NCI-H774 (cell line): ENCODE data around the gene SLC8A1.

Experiments used
- DNase-seq: peaks from one replicate; lab custom pipeline; 2025; lab: John Stamatoyannopoulos, UW

Gene SLC8A1

DNA sequence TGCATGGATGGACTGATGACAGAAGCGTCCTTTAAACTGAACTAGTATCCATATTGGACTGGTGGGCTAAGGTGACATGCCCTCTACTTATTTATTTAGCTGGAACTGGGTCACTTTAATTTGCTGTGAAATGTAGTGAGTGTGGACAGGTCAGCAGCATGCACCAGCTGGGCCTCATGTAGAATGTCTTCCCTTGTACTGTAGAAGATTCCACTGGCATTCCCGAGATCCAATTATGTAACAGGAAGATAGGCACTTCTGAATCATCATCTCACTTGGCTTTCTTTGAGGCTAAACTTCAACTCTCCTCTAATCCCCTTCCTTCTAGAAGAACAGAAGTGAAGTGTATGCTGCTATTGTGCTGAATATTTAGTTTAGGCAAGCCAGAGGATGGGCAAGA lies 296.2 kb downstream of the SLC8A1 start:
- no peak for DNase-seq

DNA sequence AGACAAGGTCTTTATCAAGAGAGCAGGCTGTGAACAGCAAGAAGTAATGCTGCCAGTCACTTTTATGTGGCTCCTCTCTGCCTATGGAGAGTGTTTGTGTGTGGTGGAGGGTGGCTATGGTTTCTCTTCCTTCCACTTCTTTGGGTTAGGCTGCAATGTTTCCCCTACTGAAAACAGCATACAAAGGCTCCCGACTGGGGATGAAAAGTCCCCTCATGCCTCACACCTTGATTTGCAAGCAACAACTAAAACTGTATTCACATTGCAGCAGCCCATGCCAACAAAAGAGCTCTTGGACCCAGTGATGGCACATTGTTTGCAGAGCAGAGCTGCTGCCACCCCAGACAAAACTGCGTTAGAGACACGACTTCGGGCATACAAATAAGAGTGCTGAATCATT lies 301.6 kb downstream of the SLC8A1 start:
- no peak for DNase-seq

DNA sequence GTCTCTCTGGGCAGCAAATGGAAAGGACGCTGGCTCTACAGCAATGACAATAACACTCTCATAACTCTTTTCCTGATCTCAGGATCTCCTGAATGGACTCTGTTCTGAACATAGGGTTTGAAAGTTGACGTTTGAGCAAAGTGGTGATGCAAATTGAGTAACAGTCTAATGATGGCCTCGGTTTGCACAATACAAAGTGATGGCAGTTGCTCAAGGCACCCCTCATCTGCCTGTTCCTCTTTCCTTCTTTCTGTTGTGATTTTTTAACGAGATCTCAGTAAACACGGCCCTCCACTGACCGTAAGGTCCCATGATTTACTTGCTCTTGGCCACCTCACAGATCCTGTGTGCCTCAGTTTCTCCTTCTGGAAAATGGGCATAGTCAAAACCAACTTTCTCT lies 303.6 kb downstream of the SLC8A1 start:
- DNase-seq: no peak

DNA sequence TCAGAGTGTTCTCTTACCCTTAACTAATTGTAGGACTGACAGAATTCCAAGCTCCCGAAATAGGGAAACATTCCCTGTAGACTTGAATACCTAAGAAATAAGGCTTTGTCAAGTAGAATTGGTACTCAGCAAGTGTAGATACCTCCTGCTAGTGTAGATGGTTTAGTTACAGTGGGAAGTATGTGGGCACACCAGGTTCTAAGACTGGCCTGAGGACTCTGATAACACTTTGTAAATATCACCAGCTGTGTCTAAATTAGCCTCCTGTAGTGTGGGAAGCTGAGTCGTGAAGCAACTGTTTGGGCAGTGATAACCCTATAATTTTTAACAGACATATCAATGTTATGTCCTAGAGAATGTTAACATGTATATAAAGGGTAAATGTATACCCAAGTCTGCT lies 304.5 kb downstream of the SLC8A1 start:
- DNase-seq: no peak

DNA sequence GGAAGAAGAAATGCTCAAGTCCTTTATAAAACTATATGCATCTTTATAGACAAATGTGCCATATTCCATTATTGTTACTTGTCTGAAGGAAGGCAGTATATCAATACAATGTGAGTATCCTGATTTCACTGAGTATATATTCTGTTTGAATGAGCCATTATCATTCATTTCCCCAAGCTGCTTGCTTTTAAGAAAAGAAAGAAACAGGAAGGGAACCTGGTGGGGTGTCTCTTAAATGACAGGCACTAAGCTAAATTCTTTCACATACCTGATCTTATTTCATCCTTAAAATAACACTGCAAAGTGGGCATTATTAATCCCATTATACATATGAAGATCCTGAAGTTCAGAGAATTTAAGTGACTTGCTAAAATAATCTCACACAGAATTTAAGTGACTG lies 307.9 kb downstream of the SLC8A1 start:
- no peak for DNase-seq

DNA sequence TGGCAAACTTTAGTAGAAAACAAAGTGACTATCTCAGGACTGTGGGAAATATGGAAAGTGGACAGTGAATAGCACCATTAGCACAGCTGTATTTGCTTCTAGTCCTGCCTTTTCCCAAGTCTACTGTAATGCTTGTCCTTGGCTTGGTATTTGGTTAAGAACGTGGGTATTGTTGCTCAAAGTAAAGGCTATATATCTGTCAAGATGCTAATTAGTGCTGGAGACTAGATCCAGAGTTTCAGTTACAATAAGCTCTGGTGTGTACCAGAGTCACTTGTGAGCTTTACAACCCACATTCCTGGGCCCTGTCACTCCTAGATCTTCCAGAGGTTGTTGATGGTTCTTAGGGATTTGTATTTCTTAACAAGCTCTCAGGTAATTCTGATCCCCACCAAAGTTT lies 313.6 kb downstream of the SLC8A1 start:
- DNase-seq: no peak

DNA sequence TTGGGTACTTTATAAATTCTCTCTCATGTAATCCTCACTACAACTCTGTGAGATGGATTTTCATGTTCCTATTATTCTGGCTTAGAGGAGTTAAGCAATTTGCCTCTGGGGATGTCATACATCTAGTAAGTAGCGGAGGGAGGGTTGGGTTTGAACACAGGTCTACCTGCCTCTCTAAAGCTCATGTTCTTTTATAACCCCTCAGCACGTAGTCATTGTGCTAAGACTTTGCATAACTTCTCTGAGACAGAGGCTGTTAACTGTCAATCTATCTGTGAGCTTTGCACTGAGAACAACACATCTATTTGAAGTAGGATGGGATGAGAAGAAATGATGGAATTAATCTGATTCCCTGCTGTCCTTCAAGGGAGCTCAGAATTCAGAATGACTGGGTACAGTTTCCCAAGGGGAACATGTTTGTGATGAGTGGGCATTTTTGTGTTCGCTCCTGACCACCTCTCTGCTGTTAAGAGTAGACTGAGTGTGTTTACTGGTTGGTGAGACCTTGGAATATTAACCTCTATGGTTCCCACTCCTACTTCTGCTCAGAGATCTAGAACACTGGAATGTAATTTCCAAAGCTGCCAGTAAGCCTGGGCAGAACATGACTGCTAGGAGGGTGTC lies 320.7 kb downstream of the SLC8A1 start:
- DNase-seq: no peak

DNA sequence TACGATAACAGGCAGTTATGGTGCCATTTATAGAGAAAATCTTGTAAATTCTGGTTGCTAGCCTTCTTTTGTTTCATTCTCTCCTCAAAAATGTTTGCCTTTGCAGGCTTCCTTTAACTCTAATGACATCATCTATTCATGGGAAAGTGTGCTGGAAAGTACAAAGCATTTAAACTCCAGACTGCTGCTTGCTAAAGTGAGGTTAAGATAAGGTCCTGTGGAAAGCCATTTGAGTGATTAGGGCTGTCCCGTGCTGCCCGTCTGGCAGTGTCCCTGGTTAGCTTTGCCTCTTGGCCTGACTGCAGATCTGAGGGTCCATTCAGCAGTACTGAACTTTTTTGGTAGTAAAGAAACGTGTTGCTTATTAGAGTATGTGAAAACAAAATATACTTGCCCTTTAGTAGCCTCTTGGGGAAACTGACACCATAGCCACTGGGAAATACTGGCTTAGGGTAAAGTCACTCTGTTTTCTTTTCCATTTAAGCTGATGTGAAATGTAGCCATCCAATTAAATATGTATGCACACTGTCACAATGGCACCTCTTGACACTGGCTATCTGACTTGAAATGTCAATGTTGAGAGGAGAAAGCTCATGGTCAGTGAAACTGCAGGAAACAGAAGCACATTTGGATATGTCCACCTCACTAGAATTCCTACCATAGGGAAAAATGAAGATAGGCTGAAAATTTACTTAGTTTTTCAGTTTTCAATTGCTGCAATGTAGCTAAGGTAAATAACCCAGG lies 321.5 kb downstream of the SLC8A1 start:
- DNase-seq: no peak

DNA sequence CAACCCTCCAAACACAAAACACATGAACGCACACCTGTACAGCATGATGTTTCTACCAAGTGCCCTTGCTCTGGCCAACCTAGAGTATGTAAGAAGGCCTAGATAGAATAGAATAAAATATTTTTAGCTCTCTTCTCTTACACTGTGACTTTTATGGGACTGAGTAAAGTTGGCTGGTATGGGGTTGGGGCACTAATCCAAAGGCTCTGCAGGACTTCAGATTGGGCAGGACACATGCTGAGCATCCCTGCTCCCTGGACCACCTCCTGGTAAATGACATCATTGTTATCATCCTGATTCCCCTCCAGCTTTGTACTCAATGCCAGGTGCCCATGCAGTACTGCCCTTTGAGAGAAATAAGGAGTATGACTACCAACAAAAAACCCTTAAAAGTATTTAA lies 322.2 kb downstream of the SLC8A1 start:
- no peak for DNase-seq

DNA sequence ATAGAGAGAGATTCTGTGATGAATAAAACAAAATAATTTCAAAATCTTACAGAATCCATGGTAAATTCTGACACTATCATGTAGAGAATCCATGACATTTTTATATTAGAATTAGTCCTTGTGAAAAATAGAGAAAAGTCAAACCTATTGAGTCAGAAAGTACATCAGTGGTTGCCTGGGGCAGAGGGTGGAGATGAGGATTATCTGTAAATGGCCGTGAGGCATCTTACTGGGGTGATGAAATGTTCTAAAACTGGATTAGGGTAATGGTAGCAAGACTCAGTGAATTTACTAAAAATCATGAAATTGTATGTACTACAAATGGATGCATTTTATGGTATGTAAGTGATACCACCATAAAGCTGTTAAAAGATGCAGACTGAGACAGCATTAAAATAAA lies 323.1 kb downstream of the SLC8A1 start:
- DNase-seq: no peak

DNA sequence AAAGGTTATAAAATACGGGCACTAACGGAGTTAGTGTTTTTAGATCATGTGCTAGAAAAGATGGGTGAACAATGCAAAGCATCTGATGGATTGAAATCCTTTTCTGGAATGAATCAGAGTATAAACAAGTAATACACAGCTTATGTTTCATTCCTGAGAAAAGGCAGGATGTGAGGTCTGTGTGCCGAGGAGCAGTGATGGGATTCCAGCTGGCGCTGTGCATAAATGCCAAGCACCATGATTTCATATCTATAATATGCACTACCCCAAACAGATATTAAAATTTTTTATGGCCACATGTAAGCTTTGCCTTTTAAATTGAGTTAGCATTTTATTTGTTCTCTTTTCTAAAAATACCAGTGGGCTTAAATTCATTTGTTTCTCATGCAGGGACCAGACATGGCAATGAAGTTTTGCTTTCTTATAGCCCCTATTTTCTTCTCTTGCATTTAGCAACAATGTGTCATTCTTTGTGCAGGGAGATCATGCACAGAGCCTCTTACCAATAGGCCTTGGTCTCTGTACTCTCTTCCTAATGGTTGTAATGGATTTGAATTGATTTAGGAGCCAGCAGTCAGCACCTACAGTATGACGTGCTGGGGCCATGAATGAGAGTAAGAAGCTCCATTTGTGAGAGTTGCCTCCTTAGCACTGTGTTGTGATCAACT lies 323.9 kb downstream of the SLC8A1 start:
- DNase-seq: no peak

DNA sequence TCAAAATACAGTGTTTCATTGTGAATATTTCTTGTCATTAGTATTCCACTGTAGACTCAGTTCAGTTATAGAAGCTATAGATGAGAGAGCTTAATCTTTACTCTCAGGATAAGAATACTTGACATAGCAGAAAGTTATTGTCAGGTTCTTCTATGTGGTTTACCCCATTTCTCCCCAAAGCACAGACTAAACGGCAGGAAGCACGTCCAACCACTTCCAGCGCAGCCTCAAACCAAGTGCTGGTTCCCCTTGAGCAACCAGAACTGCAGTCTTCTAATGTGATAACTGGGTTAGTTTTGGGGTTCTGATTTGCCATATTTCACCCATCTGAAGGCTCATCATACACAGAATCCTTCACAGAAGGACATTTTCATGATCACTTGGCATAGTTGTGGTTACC lies 324.7 kb downstream of the SLC8A1 start:
- no peak for DNase-seq

DNA sequence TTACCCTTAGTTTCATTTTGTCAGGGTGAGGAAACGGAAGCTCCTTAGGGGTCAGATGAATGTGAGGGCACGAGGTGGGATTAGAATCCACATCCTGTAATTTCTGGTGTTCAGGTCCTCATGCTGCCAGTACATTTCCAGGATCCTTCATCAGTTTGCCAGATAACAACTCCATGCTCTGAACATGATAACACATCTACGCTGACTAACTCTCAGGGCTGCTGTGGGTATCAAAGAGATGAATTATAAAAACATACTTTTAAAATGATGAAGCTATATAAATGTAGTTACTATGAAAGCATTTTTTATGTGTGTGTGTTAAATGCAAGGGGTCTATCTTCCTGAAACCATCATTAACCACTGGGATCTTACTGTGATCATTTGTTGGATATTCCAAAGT lies 325.9 kb downstream of the SLC8A1 start:
- no peak for DNase-seq

DNA sequence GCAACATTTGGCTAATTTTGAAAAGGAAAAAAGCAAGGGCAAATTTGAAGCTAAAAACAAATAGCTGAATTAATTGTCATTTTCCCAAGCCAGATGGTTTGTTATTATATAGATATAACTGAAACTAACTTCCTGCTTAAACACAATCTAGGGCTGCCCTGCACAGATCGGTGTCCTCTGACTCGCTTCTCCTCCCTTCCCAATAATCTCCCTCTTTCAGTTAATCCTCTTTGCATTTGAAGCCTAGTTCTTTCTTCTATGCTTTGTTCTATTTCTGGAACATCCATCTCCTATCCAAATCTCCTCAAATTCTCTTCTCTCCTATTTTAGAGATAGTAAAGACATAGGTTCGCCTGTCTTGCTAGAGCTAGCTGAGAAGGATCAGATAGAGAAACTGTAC lies 328.1 kb downstream of the SLC8A1 start:
- no peak for DNase-seq

DNA sequence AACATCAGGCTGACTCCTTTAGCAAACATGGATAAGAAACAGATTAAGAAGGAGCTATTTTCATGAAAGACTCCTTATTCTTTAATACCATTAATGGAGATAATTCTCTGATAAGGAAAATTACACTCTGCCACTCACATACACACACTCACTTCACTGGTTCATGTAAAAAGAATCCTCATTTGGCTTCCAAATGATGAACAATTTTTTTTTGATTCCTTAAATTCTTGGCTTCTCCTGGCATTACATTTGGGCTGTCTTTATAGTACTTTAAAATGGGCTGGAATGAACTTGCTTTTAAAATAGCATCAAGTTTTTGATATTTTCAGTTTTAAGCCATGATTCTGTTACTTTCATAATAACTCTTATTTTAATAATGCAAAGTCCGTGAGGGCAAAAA lies 328.6 kb downstream of the SLC8A1 start:
- no peak for DNase-seq

DNA sequence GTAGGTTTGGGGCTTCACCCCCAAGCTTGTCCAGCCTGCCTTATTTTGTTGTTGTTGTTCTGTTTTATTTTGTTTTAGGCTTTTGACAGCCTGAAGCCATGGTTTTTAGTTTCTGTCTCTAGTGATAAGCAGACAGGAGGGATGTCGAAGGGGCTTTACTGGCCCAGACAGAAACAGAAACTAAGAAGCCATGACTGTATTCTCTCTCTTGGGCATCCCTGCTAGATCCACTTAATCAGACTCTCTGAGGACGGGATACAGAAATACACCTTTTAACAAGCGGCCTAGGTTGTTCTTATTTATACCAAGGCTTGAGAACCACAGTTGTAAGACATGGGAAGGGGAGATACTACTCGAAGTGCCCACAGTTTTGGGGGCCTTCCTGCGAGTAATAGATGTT lies 330.9 kb downstream of the SLC8A1 start:
- DNase-seq: no peak

DNA sequence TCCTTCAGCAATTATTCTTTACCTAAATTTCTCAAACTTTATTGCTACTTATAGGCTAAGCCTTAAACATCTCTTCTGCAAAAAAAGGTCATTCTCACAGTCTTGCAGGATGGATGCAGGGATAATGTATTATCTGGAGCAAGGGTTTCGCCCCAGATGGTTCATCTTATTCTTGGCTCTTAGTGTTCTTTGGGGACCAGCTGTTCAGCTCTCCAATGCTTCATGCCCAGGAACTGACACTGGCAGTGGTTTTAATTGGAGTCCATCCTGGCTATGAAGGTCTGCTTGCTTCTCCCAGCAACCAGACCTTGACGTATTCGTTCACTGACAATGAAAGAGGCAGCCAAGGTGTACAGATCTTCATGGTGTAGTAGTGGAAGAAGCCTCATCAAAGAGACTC lies 331.9 kb downstream of the SLC8A1 start:
- DNase-seq: no peak

DNA sequence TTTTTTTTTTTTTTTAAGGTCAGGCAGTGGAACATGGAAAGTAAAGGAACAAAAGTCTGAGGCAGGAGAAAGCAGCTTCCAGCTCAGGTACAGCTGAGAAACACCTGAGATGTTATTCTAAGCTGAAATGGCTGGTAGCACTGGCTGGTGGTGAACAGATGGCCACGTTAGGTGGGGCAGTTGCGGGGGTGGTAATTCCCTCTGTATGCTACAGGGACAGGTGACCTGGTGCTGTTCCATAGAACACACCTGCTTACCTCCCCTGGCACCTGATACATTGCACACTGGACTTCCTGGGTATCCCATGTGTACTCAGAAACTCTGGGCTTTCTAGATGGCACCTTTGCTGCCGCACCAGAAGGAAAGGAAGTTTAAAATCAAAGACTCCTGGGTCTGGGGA lies 333.3 kb downstream of the SLC8A1 start:
- DNase-seq: peak; percentile 42

DNA sequence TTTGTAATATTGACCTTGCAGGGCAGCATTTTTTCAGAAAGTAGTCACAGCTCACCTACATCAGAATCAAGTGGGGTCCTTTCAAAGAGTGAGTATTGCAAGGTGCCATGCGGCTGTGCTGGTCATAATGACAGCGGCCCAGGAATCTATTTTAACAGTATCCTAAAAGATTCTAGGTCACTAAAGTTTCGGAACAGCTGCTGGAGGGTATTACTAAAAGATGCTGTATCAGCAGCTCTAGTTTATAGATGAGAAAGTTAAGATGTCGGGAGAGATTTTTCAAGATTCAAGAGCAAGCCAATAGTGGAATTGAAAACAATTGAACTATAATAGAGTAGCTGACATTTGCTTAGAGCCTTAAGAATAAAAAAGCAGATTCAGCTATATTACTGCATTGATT lies 336.0 kb downstream of the SLC8A1 start:
- no peak for DNase-seq

DNA sequence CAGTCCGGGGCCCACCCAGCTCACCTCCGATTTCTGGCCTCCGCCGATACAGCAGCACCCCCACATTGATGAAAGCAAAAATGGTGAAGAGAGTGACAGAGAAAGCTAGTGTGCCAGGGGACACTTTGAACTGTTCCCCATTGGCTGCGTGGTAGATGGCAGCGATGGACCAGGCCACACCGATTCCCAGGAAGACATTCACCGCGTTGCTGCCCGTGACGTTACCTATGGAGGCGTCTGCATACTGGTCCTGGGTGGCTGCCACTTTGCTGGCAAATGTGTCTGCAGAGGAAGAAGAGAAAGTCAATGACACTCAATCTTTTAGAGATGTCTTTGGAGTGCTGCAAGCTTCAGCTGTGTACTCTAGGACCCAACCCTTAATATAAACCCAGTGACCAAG lies 336.5 kb downstream of the SLC8A1 start:
- no peak for DNase-seq

DNA sequence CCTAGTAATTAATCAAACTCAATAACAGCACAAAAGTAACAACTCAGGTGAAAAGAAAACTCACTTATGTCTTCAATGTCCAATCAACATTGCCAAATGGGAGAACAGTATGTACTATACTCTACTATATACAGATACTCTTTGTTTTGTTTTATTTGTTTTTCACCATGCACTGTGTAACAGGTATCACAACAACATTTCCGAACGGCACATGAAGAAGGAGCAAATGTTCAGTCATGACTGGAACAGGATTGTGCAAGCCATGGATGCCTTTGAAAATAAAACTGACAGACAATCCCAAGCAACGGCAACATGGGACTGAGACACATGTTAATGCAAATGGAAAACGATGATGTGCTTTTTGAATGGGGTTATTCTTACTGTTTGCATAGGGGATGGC lies 337.9 kb downstream of the SLC8A1 start:
- DNase-seq: no peak

DNA sequence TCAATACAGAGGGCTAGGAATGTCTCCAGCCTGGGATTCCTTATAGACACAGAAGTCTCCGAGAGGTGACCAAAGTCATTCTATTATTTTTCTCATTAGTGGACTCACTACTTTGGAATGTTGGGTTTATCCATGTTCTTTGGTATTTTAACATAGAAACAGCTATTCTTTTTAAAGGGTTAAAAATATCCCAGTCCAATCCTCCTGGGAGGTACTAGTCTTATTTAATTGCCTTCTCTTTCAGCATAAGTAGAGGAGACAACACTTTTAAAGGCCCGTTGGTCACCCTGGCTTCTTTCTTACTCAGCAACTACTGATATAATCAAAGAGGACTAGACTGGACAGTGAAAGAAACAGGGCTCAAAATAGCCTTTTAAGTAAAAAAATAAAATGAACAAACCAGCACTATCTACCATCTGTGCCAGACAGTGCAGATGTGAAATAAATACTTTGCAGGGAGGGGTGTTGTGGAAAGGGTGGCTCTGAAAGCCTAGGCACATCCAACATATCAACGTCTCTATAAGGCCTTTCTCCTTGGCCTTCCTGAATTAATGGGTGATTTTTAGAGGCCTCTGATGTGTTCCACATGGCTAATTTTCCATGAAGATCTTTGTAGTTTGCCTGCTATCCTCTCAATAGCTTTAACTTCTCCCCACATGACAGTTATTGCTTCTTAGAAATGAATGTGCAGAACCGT lies 338.5 kb downstream of the SLC8A1 start:
- no peak for DNase-seq

DNA sequence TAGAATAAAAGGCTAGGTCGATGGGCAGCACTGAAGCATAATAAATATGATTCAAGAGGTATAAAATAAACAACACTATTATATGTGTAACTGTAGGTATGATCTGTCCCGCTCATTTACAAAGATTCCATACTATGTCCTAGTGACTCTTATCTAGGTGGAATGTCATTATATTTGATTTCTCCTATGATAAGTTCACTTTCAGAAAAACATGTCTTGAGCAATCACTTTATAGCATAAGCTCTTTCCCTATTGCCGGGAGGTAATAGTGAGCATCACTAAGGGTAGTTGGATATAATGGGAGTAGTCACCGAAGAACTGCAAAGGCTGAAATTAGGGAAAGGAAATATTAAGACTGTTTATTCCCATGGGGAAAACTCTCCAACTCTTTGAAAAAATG lies 342.5 kb downstream of the SLC8A1 start:
- DNase-seq: no peak
